HepG2 (cell line): Measurements from ENCODE around the gene TSGA10. TPM values are rescaled to one million over a fixed set of nuclear protein-coding genes. Genes with fewer than 3 reads are reported as not detected.
A peak's percentile ranks its signal among the peaks of the same experiment; 100 is the strongest.

Experiments used
- ATM ChIP-seq: fragments of 450-650 bp; IDR thresholded peaks from 2 replicates; pipeline ENCODE4 v1.7.1; 2017; ENCODE audit warnings: mild to moderate bottlenecking, borderline replicate concordance
- KLF6 ChIP-seq: IDR thresholded peaks from 2 replicates; pipeline ENCODE4 v1.8.0; 2016; ENCODE audit warnings: missing biosample characterization, missing genetic modification reagents
- NFIB ChIP-seq: sonication (generic); formaldehyde crosslinking; IDR thresholded peaks from 2 replicates; pipeline ENCODE4 v1.9.0; 2021; ENCODE audit warnings: missing genetic modification reagents, mild to moderate bottlenecking, borderline replicate concordance
- SALL2 ChIP-seq: sonication (generic); formaldehyde crosslinking; IDR thresholded peaks from 2 replicates; pipeline ENCODE4 v1.8.1; 2023; ENCODE audit warnings: mild to moderate bottlenecking, missing genetic modification reagents, inconsistent platforms
- SRSF9 ChIP-seq: fragments of 200-400 bp; formaldehyde crosslinking; IDR thresholded peaks from 2 replicates; pipeline ENCODE4 v1.6.1; 2018; ENCODE audit warnings: borderline replicate concordance, mild to moderate bottlenecking, low read depth, low read length; ENCODE audit not compliant: insufficient read depth, poor library complexity, severe bottlenecking
- STAG1 ChIP-seq: sonication (generic); formaldehyde crosslinking; IDR thresholded peaks from 2 replicates; pipeline ENCODE4 v1.4.0; 2020; ENCODE audit warnings: missing genetic modification reagents
- ZBTB8A ChIP-seq: sonication (generic); formaldehyde crosslinking; IDR thresholded peaks from 2 replicates; pipeline ENCODE4 v1.4.0; 2020; ENCODE audit warnings: mild to moderate bottlenecking, low read depth, missing genetic modification reagents, borderline replicate concordance
- ZMYM2 ChIP-seq: sonication (generic); formaldehyde crosslinking; IDR thresholded peaks from 2 replicates; pipeline ENCODE4 v1.8.0; 2022; ENCODE audit warnings: mild to moderate bottlenecking, missing genetic modification reagents
- ZNF235 ChIP-seq: sonication (generic); formaldehyde crosslinking; IDR thresholded peaks from 2 replicates; pipeline ENCODE4 v1.8.1; 2023; ENCODE audit warnings: mild to moderate bottlenecking, missing genetic modification reagents, borderline replicate concordance
- ZNF546 ChIP-seq: sonication (generic); formaldehyde crosslinking; conservative IDR thresholded peaks from 2 replicates; pipeline ENCODE4 v1.8.1; 2023; ENCODE audit warnings: mild to moderate bottlenecking, missing genetic modification reagents
- ZNF816 ChIP-seq: sonication (generic); formaldehyde crosslinking; IDR thresholded peaks from 2 replicates; pipeline ENCODE4 v1.8.0; 2022; ENCODE audit warnings: missing genetic modification reagents, mild to moderate bottlenecking, borderline replicate concordance
- polyA plus RNA-seq, 8 experiments: library from polyadenylated mRNA; depleted of rRNA in 3 of 8; stranded (reverse) in 7 of 8; unstranded in 1 of 8; fragments of >200 nt; fragmentation: Illumina TruSeq in 4 of 8; extraction: Trizol in 4 of 8; gene quantifications; 2 replicates each; pipeline versions ENCODE4 v1.2.1 to v1.2.3, GENCODE V29; 2011 to 2016; ENCODE audit warnings: low read depth in 4 of 8, missing spikeins in 1 of 8, mixed read lengths in 1 of 8; ENCODE audit not compliant: insufficient read depth in 1 of 8
- total RNA-seq, 5 experiments: library from RNA; depleted of rRNA; stranded (reverse); fragments of >200 nt; fragmentation: Illumina TruSeq; extraction: Trizol; gene quantifications; 2 replicates each; pipeline ENCODE4 v1.2.3, GENCODE V29; 2016; ENCODE audit warnings: low read depth in 1 of 5
- TF ChIP-seq, protein P1 (sequence below): sonication (generic); formaldehyde crosslinking; IDR thresholded peaks from 2 replicates; pipeline ENCODE4 v1.4.0; 2020; ENCODE audit warnings: low read depth, missing genetic modification reagents
- TF ChIP-seq, protein P2 (sequence below): sonication (generic); formaldehyde crosslinking; IDR thresholded peaks from 2 replicates; pipeline ENCODE4 v1.4.0; 2020; ENCODE audit warnings: missing genetic modification reagents; ENCODE audit errors: not compliant biosample characterization
- TF ChIP-seq, protein P3 (sequence below): sonication (generic); formaldehyde crosslinking; IDR thresholded peaks from 2 replicates; pipeline ENCODE4 v1.5.0; 2020; ENCODE audit warnings: missing genetic modification reagents
- TF ChIP-seq, protein P4 (sequence below): sonication (generic); formaldehyde crosslinking; IDR thresholded peaks from 2 replicates; pipeline ENCODE4 v1.4.0; 2020; ENCODE audit warnings: missing genetic modification reagents
- TF ChIP-seq, protein P5 (sequence below): sonication (generic); formaldehyde crosslinking; IDR thresholded peaks from 2 replicates; pipeline ENCODE4 v1.5.0; 2020; ENCODE audit warnings: missing genetic modification reagents
- TF ChIP-seq, protein P6 (sequence below): sonication (generic); formaldehyde crosslinking; conservative IDR thresholded peaks from 2 replicates; pipeline ENCODE4 v1.4.0; 2020; ENCODE audit warnings: missing genetic modification reagents

Gene TSGA10
- total and polyA plus RNA-seq, 2 of the 13 experiments (the other 11 are each of a cell fraction or from before 2014, with no cell fraction given): 4.7 to 13.1 TPM

DNA sequence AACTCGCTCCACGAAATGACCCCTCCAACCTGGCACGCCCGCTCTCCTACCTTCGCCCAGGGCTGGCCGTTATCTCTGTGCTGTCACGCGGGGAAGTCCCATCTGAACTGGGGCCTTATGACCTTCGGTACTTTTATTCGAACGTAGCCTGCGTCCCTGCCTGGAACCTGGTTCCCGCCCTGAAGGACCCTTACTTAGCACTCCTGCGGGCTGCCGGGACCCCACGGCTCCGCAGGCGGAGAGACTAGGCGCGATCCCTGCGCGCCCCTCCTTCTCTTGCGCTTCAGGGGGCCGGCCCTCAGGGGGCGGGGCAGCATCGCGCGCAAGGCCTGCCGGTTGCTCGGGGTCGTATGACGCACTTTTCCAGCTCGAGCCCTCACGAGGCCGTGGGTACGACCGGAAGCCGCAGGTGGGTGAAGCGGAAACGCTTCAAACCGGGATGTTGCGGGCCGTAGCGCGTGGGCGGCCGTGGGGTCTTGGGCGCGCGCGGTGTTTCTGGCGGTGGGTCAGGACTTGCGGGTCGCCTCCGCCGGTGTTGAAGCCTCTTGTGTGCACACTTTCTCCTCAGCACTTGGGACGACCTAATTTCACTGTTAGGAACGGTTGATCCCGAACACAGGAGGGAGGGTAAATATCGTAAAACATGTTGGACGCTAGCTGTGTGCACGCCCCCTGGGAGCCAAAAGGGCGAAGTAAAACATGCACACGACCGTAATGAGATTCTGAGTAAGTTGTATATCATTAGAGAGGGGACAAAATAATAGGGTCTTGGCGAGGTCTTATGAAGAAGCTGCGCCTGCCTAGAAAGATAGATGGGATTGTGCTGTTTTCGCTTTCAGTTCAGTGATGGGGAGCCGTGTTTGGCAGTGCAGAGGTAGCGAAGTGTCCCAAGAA, at the start of gene TSGA10, which contains the start of gene LIPT1 (continued):
- no peak for TF ChIP-seq NFIB (CRISPR knock-in tag)
- TF ChIP-seq ATM: no peak
- TF ChIP-seq ZNF235: no peak
- TF ChIP-seq, protein P1, sequence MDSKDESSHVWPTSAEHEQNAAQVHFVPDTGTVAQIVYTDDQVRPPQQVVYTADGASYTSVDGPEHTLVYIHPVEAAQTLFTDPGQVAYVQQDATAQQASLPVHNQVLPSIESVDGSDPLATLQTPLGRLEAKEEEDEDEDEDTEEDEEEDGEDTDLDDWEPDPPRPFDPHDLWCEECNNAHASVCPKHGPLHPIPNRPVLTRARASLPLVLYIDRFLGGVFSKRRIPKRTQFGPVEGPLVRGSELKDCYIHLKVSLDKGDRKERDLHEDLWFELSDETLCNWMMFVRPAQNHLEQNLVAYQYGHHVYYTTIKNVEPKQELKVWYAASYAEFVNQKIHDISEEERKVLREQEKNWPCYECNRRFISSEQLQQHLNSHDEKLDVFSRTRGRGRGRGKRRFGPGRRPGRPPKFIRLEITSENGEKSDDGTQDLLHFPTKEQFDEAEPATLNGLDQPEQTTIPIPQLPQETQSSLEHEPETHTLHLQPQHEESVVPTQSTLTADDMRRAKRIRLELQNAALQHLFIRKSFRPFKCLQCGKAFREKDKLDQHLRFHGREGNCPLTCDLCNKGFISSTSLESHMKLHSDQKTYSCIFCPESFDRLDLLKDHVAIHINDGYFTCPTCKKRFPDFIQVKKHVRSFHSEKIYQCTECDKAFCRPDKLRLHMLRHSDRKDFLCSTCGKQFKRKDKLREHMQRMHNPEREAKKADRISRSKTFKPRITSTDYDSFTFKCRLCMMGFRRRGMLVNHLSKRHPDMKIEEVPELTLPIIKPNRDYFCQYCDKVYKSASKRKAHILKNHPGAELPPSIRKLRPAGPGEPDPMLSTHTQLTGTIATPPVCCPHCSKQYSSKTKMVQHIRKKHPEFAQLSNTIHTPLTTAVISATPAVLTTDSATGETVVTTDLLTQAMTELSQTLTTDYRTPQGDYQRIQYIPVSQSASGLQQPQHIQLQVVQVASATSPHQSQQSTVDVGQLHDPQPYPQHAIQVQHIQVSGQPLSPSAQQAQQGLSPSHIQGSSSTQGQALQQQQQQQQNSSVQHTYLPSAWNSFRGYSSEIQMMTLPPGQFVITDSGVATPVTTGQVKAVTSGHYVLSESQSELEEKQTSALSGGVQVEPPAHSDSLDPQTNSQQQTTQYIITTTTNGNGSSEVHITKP (CRISPR knock-in tag): peak; percentile 89
- TF ChIP-seq SALL2: peak; percentile 98
- TF ChIP-seq ZBTB8A: peak; percentile 85; the same call in 1 of the 2 replicates
- peak; percentile 97 for TF ChIP-seq KLF6 (CRISPR knock-in tag)
- no peak for TF ChIP-seq SRSF9
- peak; percentile 94 for TF ChIP-seq ZNF546 (CRISPR knock-in tag)
- TF ChIP-seq ZMYM2 (CRISPR knock-in tag): peak; percentile 97
- TF ChIP-seq STAG1: peak; percentile 13
- TF ChIP-seq, protein P2, sequence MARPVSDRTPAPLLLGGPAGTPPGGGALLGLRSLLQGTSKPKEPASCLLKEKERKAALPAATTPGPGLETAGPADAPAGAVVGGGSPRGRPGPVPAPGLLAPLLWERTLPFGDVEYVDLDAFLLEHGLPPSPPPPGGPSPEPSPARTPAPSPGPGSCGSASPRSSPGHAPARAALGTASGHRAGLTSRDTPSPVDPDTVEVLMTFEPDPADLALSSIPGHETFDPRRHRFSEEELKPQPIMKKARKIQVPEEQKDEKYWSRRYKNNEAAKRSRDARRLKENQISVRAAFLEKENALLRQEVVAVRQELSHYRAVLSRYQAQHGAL (CRISPR knock-in tag): peak; percentile 49
- TF ChIP-seq, protein P3, sequence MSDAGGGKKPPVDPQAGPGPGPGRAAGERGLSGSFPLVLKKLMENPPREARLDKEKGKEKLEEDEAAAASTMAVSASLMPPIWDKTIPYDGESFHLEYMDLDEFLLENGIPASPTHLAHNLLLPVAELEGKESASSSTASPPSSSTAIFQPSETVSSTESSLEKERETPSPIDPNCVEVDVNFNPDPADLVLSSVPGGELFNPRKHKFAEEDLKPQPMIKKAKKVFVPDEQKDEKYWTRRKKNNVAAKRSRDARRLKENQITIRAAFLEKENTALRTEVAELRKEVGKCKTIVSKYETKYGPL: no peak
- TF ChIP-seq, protein P4, sequence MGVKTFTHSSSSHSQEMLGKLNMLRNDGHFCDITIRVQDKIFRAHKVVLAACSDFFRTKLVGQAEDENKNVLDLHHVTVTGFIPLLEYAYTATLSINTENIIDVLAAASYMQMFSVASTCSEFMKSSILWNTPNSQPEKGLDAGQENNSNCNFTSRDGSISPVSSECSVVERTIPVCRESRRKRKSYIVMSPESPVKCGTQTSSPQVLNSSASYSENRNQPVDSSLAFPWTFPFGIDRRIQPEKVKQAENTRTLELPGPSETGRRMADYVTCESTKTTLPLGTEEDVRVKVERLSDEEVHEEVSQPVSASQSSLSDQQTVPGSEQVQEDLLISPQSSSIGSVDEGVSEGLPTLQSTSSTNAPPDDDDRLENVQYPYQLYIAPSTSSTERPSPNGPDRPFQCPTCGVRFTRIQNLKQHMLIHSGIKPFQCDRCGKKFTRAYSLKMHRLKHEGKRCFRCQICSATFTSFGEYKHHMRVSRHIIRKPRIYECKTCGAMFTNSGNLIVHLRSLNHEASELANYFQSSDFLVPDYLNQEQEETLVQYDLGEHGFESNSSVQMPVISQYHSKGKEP: no peak; the same call in 1 of the 2 replicates
- TF ChIP-seq, protein P5, sequence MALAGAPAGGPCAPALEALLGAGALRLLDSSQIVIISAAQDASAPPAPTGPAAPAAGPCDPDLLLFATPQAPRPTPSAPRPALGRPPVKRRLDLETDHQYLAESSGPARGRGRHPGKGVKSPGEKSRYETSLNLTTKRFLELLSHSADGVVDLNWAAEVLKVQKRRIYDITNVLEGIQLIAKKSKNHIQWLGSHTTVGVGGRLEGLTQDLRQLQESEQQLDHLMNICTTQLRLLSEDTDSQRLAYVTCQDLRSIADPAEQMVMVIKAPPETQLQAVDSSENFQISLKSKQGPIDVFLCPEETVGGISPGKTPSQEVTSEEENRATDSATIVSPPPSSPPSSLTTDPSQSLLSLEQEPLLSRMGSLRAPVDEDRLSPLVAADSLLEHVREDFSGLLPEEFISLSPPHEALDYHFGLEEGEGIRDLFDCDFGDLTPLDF (CRISPR knock-in tag): peak; percentile 88
- TF ChIP-seq, protein P6, sequence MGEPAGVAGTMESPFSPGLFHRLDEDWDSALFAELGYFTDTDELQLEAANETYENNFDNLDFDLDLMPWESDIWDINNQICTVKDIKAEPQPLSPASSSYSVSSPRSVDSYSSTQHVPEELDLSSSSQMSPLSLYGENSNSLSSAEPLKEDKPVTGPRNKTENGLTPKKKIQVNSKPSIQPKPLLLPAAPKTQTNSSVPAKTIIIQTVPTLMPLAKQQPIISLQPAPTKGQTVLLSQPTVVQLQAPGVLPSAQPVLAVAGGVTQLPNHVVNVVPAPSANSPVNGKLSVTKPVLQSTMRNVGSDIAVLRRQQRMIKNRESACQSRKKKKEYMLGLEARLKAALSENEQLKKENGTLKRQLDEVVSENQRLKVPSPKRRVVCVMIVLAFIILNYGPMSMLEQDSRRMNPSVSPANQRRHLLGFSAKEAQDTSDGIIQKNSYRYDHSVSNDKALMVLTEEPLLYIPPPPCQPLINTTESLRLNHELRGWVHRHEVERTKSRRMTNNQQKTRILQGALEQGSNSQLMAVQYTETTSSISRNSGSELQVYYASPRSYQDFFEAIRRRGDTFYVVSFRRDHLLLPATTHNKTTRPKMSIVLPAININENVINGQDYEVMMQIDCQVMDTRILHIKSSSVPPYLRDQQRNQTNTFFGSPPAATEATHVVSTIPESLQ (CRISPR knock-in tag): 0 out of 2 replicates have a peak, but pooled peaks have one; percentile 49
- TF ChIP-seq ZNF816 (CRISPR knock-in tag): no peak; the same call in 1 of the 2 replicates
